Activated T-helper 1 cell treated with Interleukin-2 at 50 U/mL for 16 hours (primary cell): ENCODE results near the gene GTF2A1L.

Source experiments
- DNase-seq: peaks from one replicate; pipeline ENCODE4 v3.0.0-alpha.2; 2020; ENCODE audit warnings: low read depth

Gene GTF2A1L

DNA sequence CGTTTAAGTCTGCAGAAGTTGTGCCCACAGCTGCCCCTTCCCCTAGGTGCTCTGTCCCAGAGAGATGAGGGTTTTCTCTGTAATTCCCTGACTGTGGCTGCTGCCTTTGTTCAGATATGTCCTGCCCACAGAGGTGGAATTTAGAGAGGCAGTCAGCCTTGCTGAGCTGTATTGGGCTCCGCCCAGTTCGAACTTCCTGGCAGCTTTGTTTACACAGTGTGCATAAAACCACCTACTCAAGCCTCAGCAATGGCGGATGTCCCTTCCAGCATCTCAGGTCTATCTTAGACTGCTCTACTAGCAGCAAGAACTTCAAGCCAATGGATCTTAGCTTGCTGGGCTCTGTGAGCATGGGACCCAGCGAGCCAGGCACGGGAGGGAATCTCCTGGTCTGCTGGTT, 89.8 kb downstream of the GTF2A1L start:
- DNase-seq: no peak

DNA sequence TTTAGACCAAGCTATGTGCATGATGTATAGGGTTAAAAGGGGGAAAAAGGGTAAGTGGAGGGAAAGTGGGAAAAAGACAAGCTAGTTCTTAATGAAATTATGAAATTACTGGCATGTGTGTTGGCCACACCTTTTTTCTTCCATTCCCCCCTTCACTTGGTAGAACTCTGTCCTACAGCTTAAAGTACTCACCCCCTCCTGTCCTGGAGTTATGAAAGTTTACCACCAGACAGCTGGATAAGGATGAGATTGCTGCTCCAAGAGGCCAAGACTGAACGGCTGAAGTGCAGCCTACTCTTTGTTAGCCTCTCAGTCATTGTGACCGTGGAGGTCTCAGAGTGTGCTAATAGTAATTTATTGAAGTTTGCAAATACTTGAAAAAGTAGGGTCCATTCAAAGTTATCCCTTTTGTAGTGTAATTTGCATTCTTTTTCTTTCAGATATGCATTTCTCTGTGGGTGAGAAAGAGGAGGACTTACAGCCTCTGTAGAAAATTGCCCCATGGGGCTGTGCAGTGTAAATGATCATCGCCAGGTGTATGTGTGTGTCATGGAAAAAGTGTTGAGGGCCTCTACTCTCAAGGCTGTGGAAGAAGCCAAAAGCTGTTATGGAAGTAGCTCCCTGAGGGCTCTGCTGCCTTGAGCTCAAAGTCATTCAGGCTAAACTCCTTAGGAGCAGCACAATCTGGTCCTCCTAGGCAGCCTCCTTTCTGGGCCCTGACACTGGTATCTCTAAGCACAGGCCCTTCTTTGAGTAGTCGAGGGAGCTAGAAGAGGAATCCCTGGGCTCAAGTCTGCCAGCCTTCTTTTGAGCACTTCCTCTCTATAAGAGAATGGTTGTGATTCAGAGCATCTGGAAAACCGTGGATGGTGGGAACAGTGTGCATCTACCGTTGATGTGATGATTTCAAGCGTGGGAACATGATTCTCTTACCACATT, 91.7 kb downstream of the GTF2A1L start:
- DNase-seq: no peak

DNA sequence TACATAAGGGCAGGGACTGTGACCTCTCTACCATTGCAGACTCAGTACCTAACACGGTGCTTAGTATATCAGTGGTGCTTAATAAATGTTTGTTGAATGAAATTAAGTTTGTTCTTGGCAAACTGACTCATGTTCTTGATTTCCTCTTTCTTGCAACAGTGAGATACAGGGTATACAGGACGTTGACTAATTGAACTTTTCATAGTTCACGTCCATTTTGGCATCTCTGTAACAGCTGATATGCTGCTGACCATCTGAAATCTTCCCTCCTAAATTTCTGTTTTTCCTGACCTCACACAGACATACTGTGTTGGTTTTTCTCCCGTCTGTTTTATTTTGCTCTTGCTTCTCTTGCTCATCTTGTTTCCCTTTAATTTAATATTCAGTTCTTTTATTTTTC, 93.7 kb downstream of the GTF2A1L start:
- no peak for DNase-seq

DNA sequence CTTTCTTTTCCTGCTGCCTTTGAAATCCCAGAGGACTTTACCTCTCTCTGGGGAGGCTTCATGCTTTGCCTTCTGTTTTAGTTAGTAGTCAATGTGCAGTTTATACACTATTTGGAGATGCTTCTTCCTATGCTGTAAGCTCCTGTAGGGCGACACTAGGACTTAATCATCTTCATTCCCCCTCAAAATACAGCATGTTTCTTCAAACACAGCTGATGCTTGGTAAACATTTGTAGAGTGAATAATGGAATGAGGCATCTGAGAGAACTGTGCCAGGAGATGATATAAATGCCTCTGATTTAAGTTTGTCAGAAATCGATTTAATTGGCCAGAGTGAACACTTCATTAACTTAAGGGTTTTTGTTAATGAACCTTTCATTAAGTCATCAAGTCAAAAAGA, 94.5 kb downstream of the GTF2A1L start:
- DNase-seq: no peak

- no peak for DNase-seq
Measured at GRCh38 chr2:48713647-48714046, 96.0 kb downstream of the GTF2A1L start.

- DNase-seq: no peak
Measured at GRCh38 chr2:48714245-48714644, 96.6 kb downstream of the GTF2A1L start.

GRCh38 chr2:48715042-48715899, 97.6 kb downstream of the GTF2A1L start:
- DNase-seq: no peak

DNA sequence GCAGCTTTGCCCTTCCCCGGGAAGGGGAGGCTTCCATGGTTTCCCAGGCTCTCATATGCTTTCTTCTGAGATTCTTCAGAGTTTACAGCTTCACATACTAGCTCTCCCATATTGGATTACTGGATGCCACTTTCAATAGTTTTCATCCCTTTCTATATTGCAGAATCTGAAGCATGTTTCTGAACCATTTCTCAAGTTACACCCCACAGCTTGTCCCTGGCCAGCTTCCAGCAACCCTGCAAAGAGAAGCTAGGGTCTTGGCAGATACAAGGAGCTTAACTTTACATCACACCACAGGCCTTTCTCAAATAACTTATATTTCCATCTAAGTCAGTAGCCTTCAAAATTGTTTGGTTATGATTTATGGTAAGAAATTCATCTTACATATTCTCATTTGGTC, 98.3 kb downstream of the GTF2A1L start:
- DNase-seq: no peak

DNA sequence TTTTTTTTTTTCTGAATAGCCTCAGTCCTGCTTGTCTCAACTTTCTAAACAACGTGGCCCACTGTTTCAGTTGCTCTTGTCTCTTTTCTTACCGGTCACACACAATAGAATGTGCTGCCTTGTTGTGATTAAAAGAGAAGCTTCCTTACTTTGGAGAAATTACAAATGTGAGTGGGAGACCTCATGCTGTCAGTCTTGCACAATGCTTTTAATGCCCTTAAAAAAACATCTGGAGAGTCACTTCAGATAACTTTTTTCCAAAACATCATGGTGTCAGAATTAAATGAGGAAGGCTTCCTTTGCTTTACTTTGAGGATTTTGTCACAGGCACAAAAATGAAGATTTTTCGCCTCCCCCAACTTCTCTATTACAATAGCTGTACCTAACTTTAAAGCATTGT, 100.2 kb downstream of the GTF2A1L start:
- DNase-seq: no peak

- no peak for DNase-seq
Measured at GRCh38 chr2:48719480-48720177, 102.0 kb downstream of the GTF2A1L start.

DNA sequence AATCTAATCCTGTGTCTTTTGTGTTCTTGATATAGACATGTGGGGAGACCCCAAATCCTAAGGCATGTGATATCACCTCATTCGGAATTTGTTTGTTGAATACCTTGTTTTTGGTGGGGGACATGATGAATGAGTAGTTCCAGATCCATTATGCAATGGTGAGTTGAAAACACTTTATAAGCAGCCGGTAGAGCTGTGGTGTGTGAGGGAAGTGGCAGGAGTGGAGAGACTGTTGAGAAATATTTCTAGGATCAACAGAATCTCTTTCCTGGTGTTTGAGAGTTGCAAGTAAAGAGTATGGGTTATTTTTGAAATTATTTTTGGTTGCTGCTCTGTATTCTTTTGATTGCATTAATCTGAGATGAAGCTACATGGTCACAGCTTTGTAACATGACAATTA, 103.5 kb downstream of the GTF2A1L start:
- no peak for DNase-seq

DNA sequence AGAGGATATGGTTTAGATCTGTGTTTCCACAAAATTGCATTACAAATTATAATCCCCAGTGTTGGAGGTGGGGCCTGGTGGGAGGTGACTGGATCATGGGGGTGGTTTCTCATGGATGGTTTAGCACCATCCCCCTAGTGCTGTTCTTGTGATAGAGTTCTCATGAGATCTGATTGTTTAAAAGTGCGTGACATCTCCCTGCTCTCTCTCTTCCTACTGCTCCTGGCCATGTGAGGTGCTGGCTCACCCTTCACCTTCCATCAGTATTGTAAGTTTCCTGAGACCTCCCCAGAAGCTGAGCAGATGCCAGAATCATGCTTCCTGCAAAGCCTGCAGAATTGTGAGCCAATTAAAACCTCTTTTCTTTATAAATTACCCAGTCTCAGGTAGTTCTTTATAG, 104.7 kb downstream of the GTF2A1L start:
- no peak for DNase-seq

DNA sequence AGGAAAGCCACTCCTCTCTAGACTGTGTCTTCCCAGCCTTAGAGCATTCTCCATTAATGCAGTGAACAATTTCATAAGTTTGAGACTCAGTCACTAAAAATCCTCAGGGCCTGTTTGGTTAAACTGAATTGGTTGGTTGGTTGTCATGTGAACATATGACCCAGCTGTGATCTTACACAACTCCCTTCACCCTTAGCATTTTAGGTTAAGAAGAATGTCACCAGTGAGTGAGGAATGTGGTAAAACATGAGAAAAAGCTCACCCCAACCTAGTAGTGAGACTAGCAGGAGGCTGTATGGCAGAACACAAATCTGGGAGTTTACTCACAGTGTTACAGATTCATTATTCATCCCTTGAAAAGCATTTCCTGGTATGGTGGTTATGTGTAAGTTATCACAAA, 105.5 kb downstream of the GTF2A1L start:
- no peak for DNase-seq

GRCh38 chr2:48724278-48724677, 106.6 kb downstream of the GTF2A1L start:
- DNase-seq: no peak

DNA sequence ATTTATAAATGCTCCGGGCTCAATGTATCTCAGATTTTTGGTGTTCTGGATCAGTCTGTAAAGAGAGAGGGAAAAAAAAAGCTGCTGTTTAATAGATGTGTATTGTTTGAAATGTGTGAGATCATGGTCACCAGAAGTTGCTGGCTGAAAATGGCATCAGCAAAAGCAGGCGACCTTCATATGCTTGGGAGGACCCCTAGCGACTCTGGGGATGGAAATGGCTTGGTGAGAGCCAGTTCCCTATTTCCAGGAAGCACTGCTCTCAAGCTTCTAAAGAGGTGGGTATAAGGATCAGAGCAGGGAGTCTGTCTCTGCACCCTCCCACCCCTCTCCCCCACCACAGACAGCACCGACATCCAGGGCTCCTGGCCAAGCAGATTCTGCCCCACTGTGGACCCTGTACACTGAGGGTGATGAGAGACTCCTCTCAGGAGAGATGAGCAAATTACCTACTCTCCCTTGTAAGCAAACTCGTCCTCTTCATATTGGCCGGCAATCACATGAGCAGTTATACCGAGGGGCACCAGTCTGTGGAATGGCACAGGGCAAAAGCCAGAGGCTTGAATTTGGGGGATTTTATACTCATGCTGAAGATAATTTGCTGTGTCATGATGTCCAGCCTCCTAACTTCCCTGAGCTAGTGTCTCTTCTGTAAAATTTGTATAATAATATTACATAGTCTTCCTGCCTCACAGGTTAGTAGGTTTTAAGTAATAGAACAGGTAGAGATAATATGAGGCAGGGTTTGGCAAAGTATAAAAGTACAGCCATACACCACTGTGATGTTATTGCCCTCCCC, 108.2 kb downstream of the GTF2A1L start:
- no peak for DNase-seq

DNA sequence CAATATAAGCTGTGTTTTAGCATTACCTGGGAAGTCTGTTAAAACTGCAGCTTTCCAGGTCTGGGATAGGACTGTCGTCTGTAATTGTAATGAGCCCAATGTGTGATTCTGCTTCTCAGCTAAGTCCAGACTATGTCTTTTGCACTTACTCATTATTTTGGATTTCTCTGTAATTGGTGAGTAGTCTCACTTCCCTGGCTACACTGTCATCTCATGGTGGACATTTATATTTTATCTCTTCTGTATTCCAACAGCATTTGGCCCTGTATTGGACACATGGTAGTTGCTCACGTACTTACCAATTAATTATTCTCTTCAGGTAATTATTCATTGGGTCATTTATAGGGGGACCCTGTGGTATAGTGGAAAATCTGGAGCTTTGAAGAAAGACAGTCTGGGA, 109.9 kb downstream of the GTF2A1L start:
- no peak for DNase-seq

DNA sequence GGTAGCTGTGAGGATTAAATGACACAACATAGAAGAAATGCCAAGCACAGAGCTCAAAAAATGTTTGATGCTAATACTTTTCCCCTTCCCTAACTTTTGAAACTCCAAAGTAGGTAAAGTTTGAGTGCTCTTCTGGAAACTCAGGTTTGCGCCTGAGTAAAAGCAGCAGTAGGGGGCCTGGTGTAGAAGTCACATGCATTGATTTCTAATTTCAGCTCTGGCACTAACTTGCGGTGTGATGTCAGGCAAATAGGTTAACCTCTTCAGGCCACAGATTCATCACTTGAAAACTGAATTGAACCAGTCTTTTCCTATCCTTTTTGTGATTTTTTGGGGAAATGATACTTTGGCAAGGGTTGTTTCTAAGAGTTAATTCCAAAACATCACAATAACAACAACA, 110.6 kb downstream of the GTF2A1L start:
- no peak for DNase-seq

- DNase-seq: no peak
Measured at GRCh38 chr2:48728840-48729239, 111.2 kb downstream of the GTF2A1L start.
